NCI-H2029 treated with DMSO at 0.1 percent for 48 hours (cell line): ENCODE data around the gene ABCC9.
"Not testable (repeated sequence)": the region's sequence is repeated elsewhere in the genome, so short reads cannot be mapped to it uniquely, and the experiment has no call there.

Source experiments
- DNase-seq: peaks from one replicate; lab custom pipeline; 2025; lab: John Stamatoyannopoulos, UW

The ABCC9 gene

DNA sequence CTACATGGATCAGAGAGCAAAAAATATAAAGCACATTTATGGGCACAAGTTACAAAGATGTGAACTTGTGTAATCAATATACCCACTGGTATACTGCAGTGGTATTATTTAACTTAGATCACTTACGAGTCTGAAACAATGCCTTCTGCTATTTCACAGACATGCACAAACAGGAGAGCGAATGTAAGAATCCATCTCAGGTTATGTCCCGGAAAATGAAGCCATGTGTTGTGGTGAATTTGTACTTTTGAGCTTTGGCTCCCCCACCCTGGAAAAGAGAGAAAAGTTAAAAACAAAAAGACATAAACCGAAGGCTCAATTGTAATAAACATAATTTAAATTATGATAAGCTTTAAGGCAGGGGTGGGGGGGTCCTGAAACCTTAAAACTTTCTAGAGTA, 7.6 kb downstream of the ABCC9 start:
- no peak for DNase-seq

GRCh38 chr12:21929972-21930371, 11.3 kb downstream of the ABCC9 start:
- not testable (repeated sequence) for DNase-seq

- DNase-seq: no peak
These were observed 15.8 kb downstream of the ABCC9 start for GRCh38 chr12:21925296-21925913.

- DNase-seq: no peak
These were observed 19.8 kb downstream of the ABCC9 start for GRCh38 chr12:21921436-21921835.

DNA sequence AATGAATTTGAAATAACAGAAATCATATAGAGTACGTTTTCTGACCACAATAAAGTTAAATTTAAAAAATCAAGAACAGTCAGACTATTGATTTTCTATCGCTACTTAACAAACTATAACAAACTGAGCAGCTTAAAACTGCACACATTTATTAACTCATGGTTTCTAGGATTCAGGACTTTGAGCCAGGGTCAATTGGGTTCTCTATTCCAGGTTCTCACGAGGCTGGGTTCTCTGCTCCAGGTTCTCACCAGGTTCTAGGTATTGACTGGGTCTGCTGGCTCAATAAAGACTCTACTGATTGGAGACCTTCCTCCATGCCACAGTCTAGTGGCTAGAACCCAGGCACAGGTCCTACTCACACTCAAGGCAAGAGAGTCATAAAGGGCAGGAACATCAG, 22.8 kb downstream of the ABCC9 start:
- DNase-seq: no peak

DNA sequence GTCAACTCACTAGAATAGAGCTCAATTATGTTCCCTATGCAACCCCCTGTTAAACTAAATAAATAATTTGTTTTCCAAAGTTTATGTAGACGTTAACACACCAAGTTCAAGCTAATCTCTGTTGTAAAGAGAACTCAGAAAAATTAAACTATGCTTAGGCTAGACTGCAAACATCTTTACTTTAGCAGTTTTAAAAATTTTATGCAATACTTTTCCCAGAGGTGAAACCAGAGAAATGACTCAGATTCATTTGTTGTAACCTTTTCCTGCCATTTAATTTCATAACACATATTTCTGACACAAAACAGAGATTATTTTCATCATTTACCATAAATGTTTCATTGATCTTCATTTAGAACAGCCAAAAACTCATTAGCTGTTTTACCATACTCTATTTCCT, 27.4 kb downstream of the ABCC9 start:
- DNase-seq: no peak

DNA sequence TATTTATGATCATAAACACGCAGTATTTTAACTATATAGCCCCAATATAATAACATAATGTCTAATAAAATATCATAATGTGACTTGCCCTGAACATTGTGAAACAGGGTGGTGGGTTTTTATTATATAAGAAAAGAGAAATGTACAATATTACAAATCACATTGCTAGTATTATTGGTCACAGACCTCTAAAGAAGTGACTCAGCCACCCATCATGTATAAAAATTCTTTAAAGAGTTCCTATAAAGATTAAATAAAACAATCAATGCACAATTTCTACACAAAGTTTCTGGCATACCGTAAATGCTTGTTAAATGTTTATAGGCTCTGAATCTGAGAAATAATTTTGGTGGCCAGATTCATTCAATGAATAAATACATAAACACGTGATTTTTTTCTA, 28.9 kb downstream of the ABCC9 start:
- no peak for DNase-seq

- DNase-seq: no peak
These were observed 29.4 kb downstream of the ABCC9 start for GRCh38 chr12:21911832-21912231.

- no peak for DNase-seq
These were observed 30.6 kb downstream of the ABCC9 start for GRCh38 chr12:21910657-21911056.

GRCh38 chr12:21907948-21908837, 33.0 kb downstream of the ABCC9 start:
- no peak for DNase-seq

DNA sequence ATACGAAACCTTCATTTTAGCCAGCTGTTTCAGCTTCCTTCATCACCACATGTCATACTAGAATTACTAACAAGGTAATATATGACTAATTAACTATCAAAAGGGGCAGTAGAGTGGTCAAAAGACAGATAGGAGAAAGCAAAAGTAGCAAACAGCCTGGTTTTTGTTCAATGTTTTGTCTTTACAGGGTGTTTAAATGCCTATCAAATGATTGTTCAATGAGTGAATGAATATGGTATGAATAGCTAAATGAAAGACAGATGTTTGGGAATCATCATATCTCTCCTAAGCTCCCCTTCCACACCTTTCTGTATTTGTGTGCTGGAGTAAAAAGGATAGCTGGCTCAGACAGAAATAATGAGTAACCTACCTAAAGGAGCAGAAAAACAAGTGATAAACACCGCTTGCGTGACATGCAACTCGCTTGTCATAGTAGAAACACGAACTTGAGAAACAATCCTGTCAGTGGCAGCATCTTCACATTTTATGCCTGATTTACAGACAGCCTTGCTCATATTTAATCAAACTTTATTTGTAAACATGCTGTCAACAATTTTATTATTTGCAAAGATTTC, 34.2 kb downstream of the ABCC9 start:
- no peak for DNase-seq

DNA sequence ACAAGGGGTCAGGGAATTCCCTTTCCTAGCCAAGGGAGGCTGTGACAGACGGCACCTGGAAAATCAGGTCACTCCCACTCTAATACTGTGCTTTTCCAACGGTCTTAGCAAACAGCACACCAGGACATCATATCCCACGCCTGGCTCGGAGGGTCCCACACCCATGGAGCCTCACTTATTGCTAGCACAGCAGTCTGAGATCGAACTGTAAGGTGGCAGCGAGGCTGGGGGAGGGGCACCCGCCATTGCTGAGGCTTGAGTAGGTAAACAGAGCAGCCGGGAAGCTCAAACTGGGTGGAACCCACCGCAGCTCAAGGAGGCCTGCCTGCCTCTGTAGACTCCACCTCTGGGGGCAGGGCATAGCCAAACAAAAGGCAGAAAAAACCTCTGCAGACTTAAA, 41.7 kb downstream of the ABCC9 start:
- DNase-seq: not testable (repeated sequence)

GRCh38 chr12:21895651-21896050, 45.6 kb downstream of the ABCC9 start:
- DNase-seq: no peak

- no peak for DNase-seq
These were observed 46.2 kb downstream of the ABCC9 start for GRCh38 chr12:21894792-21895595.

GRCh38 chr12:21893924-21894323, 47.3 kb downstream of the ABCC9 start:
- DNase-seq: no peak

DNA sequence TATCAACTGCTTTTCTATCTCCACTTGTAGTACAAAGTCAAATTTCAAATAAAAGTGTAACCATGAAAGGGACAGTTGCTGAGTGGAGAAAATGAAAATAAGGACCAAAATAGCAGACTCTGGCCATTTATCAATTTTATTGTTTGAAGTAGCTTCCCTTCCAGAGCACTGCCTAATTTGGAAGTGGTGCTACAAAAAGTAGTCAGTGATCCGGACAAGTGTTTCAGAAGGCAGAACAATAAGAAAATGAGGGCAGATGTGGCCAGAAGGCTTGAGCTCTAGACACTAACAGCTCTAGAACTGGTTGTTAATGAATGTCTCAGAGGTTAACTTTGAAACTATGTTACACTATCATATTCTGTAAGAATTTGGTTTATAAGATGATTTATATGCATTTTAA, 48.9 kb downstream of the ABCC9 start:
- no peak for DNase-seq

- no peak for DNase-seq
These were observed 49.4 kb downstream of the ABCC9 start for GRCh38 chr12:21891751-21892217.

- DNase-seq: no peak
These were observed 52.9 kb downstream of the ABCC9 start for GRCh38 chr12:21888276-21888863.

DNA sequence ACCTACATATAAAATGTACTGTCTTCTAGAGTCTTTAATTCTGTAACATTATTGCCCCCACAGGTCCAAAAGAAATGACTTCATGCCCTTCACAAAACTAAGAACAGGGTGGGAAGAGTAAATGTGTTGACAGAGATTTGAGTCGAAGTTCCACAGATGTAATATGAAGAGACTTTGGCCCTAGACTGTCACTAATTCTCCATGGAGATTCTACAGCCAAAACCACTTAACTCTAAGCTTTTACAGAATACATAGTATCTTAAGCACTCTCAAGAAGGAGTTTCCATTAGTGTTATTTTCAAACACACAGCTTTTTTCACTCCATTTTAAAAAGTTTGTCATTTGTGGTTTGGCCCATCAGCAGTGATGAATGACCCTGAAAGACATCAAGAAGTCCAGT, 56.3 kb downstream of the ABCC9 start:
- DNase-seq: no peak

GRCh38 chr12:21882635-21883034, 58.6 kb downstream of the ABCC9 start:
- no peak for DNase-seq

DNA sequence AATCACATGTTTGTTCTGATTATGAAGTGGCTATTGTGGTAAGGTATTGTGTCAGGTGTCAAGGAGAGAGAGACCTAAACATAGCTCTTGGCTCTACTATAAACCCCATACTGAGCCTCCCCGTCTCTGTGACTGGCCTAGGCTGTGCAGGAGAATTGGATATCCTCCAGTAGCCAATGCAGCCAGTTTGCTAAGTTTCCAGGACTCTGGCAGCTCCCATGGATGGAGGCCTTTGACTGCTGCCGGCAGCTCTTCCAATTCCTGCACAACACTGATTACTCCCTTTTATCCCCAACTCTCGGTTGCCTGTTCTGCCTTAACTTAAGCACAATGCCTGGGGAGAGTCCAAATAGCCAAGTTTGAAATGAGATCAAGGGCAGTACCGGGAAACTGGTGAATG, 59.3 kb downstream of the ABCC9 start:
- no peak for DNase-seq

GRCh38 chr12:21879312-21879711, 61.9 kb downstream of the ABCC9 start:
- DNase-seq: no peak
